ENCODE results near the gene KCNK16.

The KCNK16 gene

GRCh38 chr6:39294899-39295298 is 27.6 kb downstream of the KCNK16 start:
- Histone ChIP-seq H3K27ac (ENCODE audit: extremely low read depth, low read depth, low read length) (no peak overlapping the region), H3K36me3 (ENCODE audit: control insufficient read depth in 2 of 2, insufficient read depth in 1 of 2, low read length in 2 of 2) (no peaks in the 10 kb centered on the region), H3K9me3 (ENCODE audit: control insufficient read depth, insufficient read depth, low read depth, low read length) (no peaks in the 10 kb centered on the region), H3K4me3 (ENCODE audit: low read depth, low read length) (no peak overlapping the region), H3K4me1 (ENCODE audit: control insufficient read depth, insufficient read depth, low read length) (0 out of 2 replicates have a peak, but pooled peaks cover 2% of the 10 kb centered on the region)
- TF ChIP-seq ZNF121 (tag by site-specific recombination; IDR thresholded peaks at IDR 0.05) (no peak), ZNF768 (tag by site-specific recombination; IDR thresholded peaks at IDR 0.05) (0 out of 2 replicates have a peak, but pooled peaks have one; percentile 59), ZNF555 (tag by site-specific recombination; conservative IDR thresholded peaks at IDR 0.05) (no peak), ZNF747 (tag by site-specific recombination; IDR thresholded peaks at IDR 0.05) (no peak)
- ChIA-PET CTCF (interaction anchor here (0.6 to 1.1 kb wide), 4 partner anchors 9 to 193 kb away, joined by 3 to 7 read pairs (median 5); no protein-coding TSS in a partner anchor), POLR2A (no interaction called here)

DNA sequence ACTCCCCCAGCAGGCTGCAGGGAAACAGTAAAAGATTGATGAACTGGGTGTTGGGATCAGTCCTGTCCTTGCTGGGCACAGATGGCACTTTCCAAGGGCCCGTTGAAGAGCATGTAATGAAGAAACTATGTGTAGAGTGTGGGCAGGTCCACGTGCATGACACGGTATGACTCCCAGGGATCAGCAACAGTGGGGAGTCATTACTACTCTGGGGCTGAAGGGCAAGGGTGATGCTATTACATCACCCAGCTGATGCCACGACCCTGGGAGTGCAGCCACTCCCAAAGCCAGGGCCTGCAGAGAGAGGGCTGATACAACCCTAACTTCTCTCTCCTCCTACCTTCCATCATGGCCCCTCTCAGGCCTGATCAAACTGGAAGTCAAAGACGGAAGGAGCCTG is 28.4 kb downstream of the KCNK16 start:
- CTCF ChIA-PET, result interaction anchor here (1.1 kb wide), 2 partner anchors 10 to 128 kb away, joined by 4 to 6 read pairs; no protein-coding TSS in a partner anchor
- H3K27ac ChIP-seq (ENCODE audit: extremely low read depth, low read depth, low read length), result no peak overlapping the region
- H3K9me3 ChIP-seq (ENCODE audit: control insufficient read depth, insufficient read depth, low read depth, low read length), result no peaks in the 10 kb centered on the region
- H3K4me3 ChIP-seq (ENCODE audit: low read depth, low read length), result no peak overlapping the region
- H3K4me1 ChIP-seq (ENCODE audit: control insufficient read depth, insufficient read depth, low read length), result 0 out of 2 replicates have a peak, but pooled peaks cover 2% of the 10 kb centered on the region
- POLR2A ChIA-PET, result no interaction called here
- TF ChIP-seq ZFHX2 (tag by site-specific recombination; conservative IDR thresholded peaks at IDR 0.05), result peak; percentile 53
- TF ChIP-seq ZNF521 (tag by site-specific recombination; IDR thresholded peaks at IDR 0.05), result no peak
- no peak for TF ChIP-seq ZNF18 (tag by site-specific recombination; IDR thresholded peaks at IDR 0.05)
- TF ChIP-seq ZNF548 (tag by site-specific recombination; IDR thresholded peaks at IDR 0.05), result peak; percentile 57; the same call in 1 of the 2 replicates
- 0 out of 2 replicates have a peak, but pooled peaks have one; percentile 29 for TF ChIP-seq ZBTB48 (tag by site-specific recombination; IDR thresholded peaks at IDR 0.05)
- TF ChIP-seq, protein P1, sequence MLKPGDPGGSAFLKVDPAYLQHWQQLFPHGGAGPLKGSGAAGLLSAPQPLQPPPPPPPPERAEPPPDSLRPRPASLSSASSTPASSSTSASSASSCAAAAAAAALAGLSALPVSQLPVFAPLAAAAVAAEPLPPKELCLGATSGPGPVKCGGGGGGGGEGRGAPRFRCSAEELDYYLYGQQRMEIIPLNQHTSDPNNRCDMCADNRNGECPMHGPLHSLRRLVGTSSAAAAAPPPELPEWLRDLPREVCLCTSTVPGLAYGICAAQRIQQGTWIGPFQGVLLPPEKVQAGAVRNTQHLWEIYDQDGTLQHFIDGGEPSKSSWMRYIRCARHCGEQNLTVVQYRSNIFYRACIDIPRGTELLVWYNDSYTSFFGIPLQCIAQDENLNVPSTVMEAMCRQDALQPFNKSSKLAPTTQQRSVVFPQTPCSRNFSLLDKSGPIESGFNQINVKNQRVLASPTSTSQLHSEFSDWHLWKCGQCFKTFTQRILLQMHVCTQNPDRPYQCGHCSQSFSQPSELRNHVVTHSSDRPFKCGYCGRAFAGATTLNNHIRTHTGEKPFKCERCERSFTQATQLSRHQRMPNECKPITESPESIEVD (tag by site-specific recombination; IDR thresholded peaks at IDR 0.05), result no peak
- TF ChIP-seq ZNF214 (tag by site-specific recombination; IDR thresholded peaks at IDR 0.05; ENCODE audit: borderline replicate concordance), result no peak
- TF ChIP-seq KLF17 (tag by site-specific recombination; IDR thresholded peaks at IDR 0.05), result peak; percentile 82; the same call in 1 of the 2 replicates
- TF ChIP-seq KLF7 (tag by site-specific recombination; IDR thresholded peaks at IDR 0.05; ENCODE audit: borderline replicate concordance), result no peak
- TF ChIP-seq ZIC2 (tag by site-specific recombination; IDR thresholded peaks at IDR 0.05), result peak; percentile 75
- H3K36me3 ChIP-seq (ENCODE audit: control insufficient read depth in 2 of 2, insufficient read depth in 1 of 2, low read length in 2 of 2), result no peaks in the 10 kb centered on the region

DNA sequence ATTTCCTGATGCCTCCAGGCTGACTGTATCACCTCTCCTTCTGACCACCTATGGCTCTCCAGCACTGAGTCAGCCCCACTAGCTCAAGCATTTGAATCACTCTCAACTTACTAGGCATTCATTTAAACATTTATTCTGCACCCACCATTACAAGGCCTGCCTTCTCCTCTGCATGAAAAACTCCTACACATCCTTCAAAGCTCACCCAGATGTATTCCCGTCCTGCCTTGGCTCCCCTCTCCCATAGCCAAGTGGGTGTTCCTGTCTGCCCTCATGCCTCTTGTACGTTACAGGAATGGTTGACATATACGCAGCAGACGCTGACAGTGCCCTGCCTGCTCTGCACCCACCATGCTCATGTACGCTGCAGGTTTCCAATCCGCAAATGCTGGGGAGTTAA is 29.9 kb downstream of the KCNK16 start:
- Histone ChIP-seq H3K36me3 (ENCODE audit: control insufficient read depth in 2 of 2, insufficient read depth in 1 of 2, low read length in 2 of 2) (no peaks in the 10 kb centered on the region), H3K4me1 (ENCODE audit: control insufficient read depth, insufficient read depth, low read length) (0 out of 2 replicates have a peak, but pooled peaks cover 2% of the 10 kb centered on the region), H3K27ac (ENCODE audit: extremely low read depth, low read depth, low read length) (no peak overlapping the region), H3K4me3 (ENCODE audit: low read depth, low read length) (no peak overlapping the region), H3K9me3 (ENCODE audit: control insufficient read depth, insufficient read depth, low read depth, low read length) (no peaks in the 10 kb centered on the region)
- CTCF ChIA-PET, result interaction anchor here (0.6 to 4.4 kb wide), 6 partner anchors 8 to 289 kb away, joined by 3 to 27 read pairs (median 4); no protein-coding TSS in a partner anchor
- TF ChIP-seq EGR2 (tag by site-specific recombination; IDR thresholded peaks at IDR 0.05; ENCODE audit: low read depth) (peak; percentile 70), ZFHX2 (tag by site-specific recombination; conservative IDR thresholded peaks at IDR 0.05) (peak; percentile 64), ZFP3 (tag by site-specific recombination; IDR thresholded peaks at IDR 0.05; ENCODE audit: low read depth) (peak; percentile 74)
- TF ChIP-seq, protein P2, sequence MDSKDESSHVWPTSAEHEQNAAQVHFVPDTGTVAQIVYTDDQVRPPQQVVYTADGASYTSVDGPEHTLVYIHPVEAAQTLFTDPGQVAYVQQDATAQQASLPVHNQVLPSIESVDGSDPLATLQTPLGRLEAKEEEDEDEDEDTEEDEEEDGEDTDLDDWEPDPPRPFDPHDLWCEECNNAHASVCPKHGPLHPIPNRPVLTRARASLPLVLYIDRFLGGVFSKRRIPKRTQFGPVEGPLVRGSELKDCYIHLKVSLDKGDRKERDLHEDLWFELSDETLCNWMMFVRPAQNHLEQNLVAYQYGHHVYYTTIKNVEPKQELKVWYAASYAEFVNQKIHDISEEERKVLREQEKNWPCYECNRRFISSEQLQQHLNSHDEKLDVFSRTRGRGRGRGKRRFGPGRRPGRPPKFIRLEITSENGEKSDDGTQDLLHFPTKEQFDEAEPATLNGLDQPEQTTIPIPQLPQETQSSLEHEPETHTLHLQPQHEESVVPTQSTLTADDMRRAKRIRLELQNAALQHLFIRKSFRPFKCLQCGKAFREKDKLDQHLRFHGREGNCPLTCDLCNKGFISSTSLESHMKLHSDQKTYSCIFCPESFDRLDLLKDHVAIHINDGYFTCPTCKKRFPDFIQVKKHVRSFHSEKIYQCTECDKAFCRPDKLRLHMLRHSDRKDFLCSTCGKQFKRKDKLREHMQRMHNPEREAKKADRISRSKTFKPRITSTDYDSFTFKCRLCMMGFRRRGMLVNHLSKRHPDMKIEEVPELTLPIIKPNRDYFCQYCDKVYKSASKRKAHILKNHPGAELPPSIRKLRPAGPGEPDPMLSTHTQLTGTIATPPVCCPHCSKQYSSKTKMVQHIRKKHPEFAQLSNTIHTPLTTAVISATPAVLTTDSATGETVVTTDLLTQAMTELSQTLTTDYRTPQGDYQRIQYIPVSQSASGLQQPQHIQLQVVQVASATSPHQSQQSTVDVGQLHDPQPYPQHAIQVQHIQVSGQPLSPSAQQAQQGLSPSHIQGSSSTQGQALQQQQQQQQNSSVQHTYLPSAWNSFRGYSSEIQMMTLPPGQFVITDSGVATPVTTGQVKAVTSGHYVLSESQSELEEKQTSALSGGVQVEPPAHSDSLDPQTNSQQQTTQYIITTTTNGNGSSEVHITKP (tag by site-specific recombination; IDR thresholded peaks at IDR 0.05), result no peak
- POLR2A ChIA-PET, result no interaction called here

Data from HEK293 (cell line).